ENCODE results near the gene RASSF5.

Gene RASSF5

GRCh38 chr1:206495493-206496046, 11.8 kb upstream of the RASSF5 start:
- H3K4me1 Mint-ChIP-seq (ENCODE audit: low read depth) = peaks cover 52% of the 10 kb centered on the region
- no peak overlapping the region for H3K4me3 Mint-ChIP-seq
- H3K27ac Mint-ChIP-seq = peak overlapping the region; percentile 72
- peaks cover 86% of the 10 kb centered on the region for H3K36me3 Mint-ChIP-seq (ENCODE audit: low read depth)
- intact Hi-C loops (cut with micrococcal nuclease) = no loop called here
- H3K9me3 Mint-ChIP-seq = no peaks in the 10 kb centered on the region
- peaks cover 22% of the 10 kb centered on the region for H3K27me3 Mint-ChIP-seq

- Mint-ChIP-seq H3K27ac (peak overlapping the region; percentile 72), H3K9me3 (no peaks in the 10 kb centered on the region), H3K36me3 (ENCODE audit: low read depth) (peaks cover 84% of the 10 kb centered on the region), H3K4me1 (ENCODE audit: low read depth) (peaks cover 51% of the 10 kb centered on the region), H3K27me3 (peaks cover 26% of the 10 kb centered on the region), H3K4me3 (peak overlapping the region; percentile 33)
- intact Hi-C loops (cut with micrococcal nuclease) = no loop called here
These were observed 11.1 kb upstream of the RASSF5 start for GRCh38 chr1:206496131-206496793.

GRCh38 chr1:206497363-206497762, 10.0 kb upstream of the RASSF5 start:
- Mint-ChIP-seq H3K27ac (peak overlapping the region; percentile 72), H3K27me3 (peaks cover 36% of the 10 kb centered on the region), H3K36me3 (ENCODE audit: low read depth) (peaks cover 76% of the 10 kb centered on the region), H3K9me3 (no peaks in the 10 kb centered on the region), H3K4me3 (no peak overlapping the region), H3K4me1 (ENCODE audit: low read depth) (peaks cover 61% of the 10 kb centered on the region)
- intact Hi-C loops (cut with micrococcal nuclease) = no loop called here

- H3K36me3 Mint-ChIP-seq (ENCODE audit: low read depth) = peaks cover 72% of the 10 kb centered on the region
- H3K4me3 Mint-ChIP-seq = no peak overlapping the region
- H3K4me1 Mint-ChIP-seq (ENCODE audit: low read depth) = peaks cover 64% of the 10 kb centered on the region
- H3K27me3 Mint-ChIP-seq = peaks cover 37% of the 10 kb centered on the region
- H3K27ac Mint-ChIP-seq = peak overlapping the region; percentile 72
- intact Hi-C loops (cut with micrococcal nuclease) = no loop called here
- H3K9me3 Mint-ChIP-seq = no peaks in the 10 kb centered on the region
These were observed 9.6 kb upstream of the RASSF5 start for GRCh38 chr1:206497774-206498173.

- Mint-ChIP-seq H3K36me3 (ENCODE audit: low read depth) (peaks cover 63% of the 10 kb centered on the region), H3K27me3 (peaks cover 34% of the 10 kb centered on the region), H3K4me3 (no peak overlapping the region), H3K9me3 (no peaks in the 10 kb centered on the region), H3K4me1 (ENCODE audit: low read depth) (peaks cover 73% of the 10 kb centered on the region), H3K27ac (no peak overlapping the region)
- intact Hi-C loops (cut with micrococcal nuclease) = no loop called here
These were observed 8.6 kb upstream of the RASSF5 start for GRCh38 chr1:206498685-206499084.

GRCh38 chr1:206500046-206500445, 7.3 kb upstream of the RASSF5 start:
- peaks cover 52% of the 10 kb centered on the region for H3K36me3 Mint-ChIP-seq (ENCODE audit: low read depth)
- H3K27ac Mint-ChIP-seq = no peak overlapping the region
- no peaks in the 10 kb centered on the region for H3K9me3 Mint-ChIP-seq
- no peak overlapping the region for H3K4me3 Mint-ChIP-seq
- H3K27me3 Mint-ChIP-seq = peaks cover 38% of the 10 kb centered on the region
- intact Hi-C loops (cut with micrococcal nuclease) = no loop called here
- peaks cover 78% of the 10 kb centered on the region for H3K4me1 Mint-ChIP-seq (ENCODE audit: low read depth)

- Mint-ChIP-seq H3K9me3 (no peaks in the 10 kb centered on the region), H3K4me1 (ENCODE audit: low read depth) (peaks cover 75% of the 10 kb centered on the region), H3K27ac (no peak overlapping the region)
These were observed 5.5 kb upstream of the RASSF5 start for GRCh38 chr1:206501881-206502280.

GRCh38 chr1:206502403-206502802, 4.9 kb upstream of the RASSF5 start:
- intact Hi-C loops (cut with micrococcal nuclease) = no loop called here
- Mint-ChIP-seq H3K36me3 (ENCODE audit: low read depth) (peaks cover 34% of the 10 kb centered on the region), H3K4me1 (ENCODE audit: low read depth) (peaks cover 73% of the 10 kb centered on the region)

More at GRCh38 chr1:206501881-206502280, 5.5 kb upstream of the RASSF5 start:
- H3K4me3 Mint-ChIP-seq = no peak overlapping the region
- H3K36me3 Mint-ChIP-seq (ENCODE audit: low read depth) = peaks cover 40% of the 10 kb centered on the region
- intact Hi-C loops (cut with micrococcal nuclease) = no loop called here
- peaks cover 48% of the 10 kb centered on the region for H3K27me3 Mint-ChIP-seq

GRCh38 chr1:206502812-206503211, 4.5 kb upstream of the RASSF5 start:
- Mint-ChIP-seq H3K4me1 (ENCODE audit: low read depth) (peaks cover 73% of the 10 kb centered on the region), H3K27ac (no peak overlapping the region), H3K36me3 (ENCODE audit: low read depth) (peaks cover 30% of the 10 kb centered on the region), H3K9me3 (no peaks in the 10 kb centered on the region), H3K4me3 (no peak overlapping the region), H3K27me3 (peaks cover 45% of the 10 kb centered on the region)
- intact Hi-C loops (cut with micrococcal nuclease) = no loop called here

More at GRCh38 chr1:206502403-206502802, 4.9 kb upstream of the RASSF5 start:
- H3K4me3 Mint-ChIP-seq = no peak overlapping the region
- H3K27ac Mint-ChIP-seq = no peak overlapping the region
- peaks cover 45% of the 10 kb centered on the region for H3K27me3 Mint-ChIP-seq
- no peaks in the 10 kb centered on the region for H3K9me3 Mint-ChIP-seq

GRCh38 chr1:206503591-206504362, 3.6 kb upstream of the RASSF5 start:
- H3K4me1 Mint-ChIP-seq (ENCODE audit: low read depth) = peaks cover 74% of the 10 kb centered on the region
- intact Hi-C loops (cut with micrococcal nuclease) = no loop called here
- no peak overlapping the region for H3K4me3 Mint-ChIP-seq

GRCh38 chr1:206504363-206504713, 3.0 kb upstream of the RASSF5 start:
- peaks cover 54% of the 10 kb centered on the region for H3K27me3 Mint-ChIP-seq
- peaks cover 77% of the 10 kb centered on the region for H3K4me1 Mint-ChIP-seq (ENCODE audit: low read depth)
- peaks cover 15% of the 10 kb centered on the region for H3K36me3 Mint-ChIP-seq (ENCODE audit: low read depth)
- intact Hi-C loops (cut with micrococcal nuclease) = no loop called here
- H3K27ac Mint-ChIP-seq = peak overlapping the region; percentile 67
- no peak overlapping the region for H3K4me3 Mint-ChIP-seq
- no peaks in the 10 kb centered on the region for H3K9me3 Mint-ChIP-seq

More at GRCh38 chr1:206503591-206504362, 3.6 kb upstream of the RASSF5 start:
- Mint-ChIP-seq H3K9me3 (no peaks in the 10 kb centered on the region), H3K27me3 (peaks cover 51% of the 10 kb centered on the region), H3K36me3 (ENCODE audit: low read depth) (peaks cover 21% of the 10 kb centered on the region), H3K27ac (peak overlapping the region; percentile 67)

- Mint-ChIP-seq H3K27me3 (peaks cover 65% of the 10 kb centered on the region), H3K27ac (no peak overlapping the region), H3K36me3 (ENCODE audit: low read depth) (peaks cover 7% of the 10 kb centered on the region), H3K9me3 (no peaks in the 10 kb centered on the region), H3K4me1 (ENCODE audit: low read depth) (peaks cover 78% of the 10 kb centered on the region), H3K4me3 (no peak overlapping the region)
- intact Hi-C loops (cut with micrococcal nuclease) = no loop called here
These were observed 1.5 kb upstream of the RASSF5 start for GRCh38 chr1:206505702-206506355.

- peak overlapping the region; percentile 80 for H3K4me3 Mint-ChIP-seq
- no peaks in the 10 kb centered on the region for H3K36me3 Mint-ChIP-seq (ENCODE audit: low read depth)
- peaks cover 67% of the 10 kb centered on the region for H3K27me3 Mint-ChIP-seq
- H3K27ac Mint-ChIP-seq = peak overlapping the region; percentile 81
- intact Hi-C loops (cut with micrococcal nuclease) = no loop called here
- H3K4me1 Mint-ChIP-seq (ENCODE audit: low read depth) = peaks cover 78% of the 10 kb centered on the region
- no peaks in the 10 kb centered on the region for H3K9me3 Mint-ChIP-seq
These were observed 687 bp upstream of the RASSF5 start for GRCh38 chr1:206506405-206507283.
